Panc1 (cell line): Measurements from ENCODE around the gene BEGAIN.

Experiments
- POLR2AphosphoS5 ChIP-seq: IDR thresholded peaks from 2 replicates; pipeline ENCODE4 v1.6.1; 2012; ENCODE audit warnings: mild to moderate bottlenecking, low read depth, low read length, moderate library complexity
- TF ChIP-seq, protein P1 (sequence below): fragments of 450-650 bp; IDR thresholded peaks from 2 replicates; pipeline ENCODE4 v1.5.1; 2017; ENCODE audit warnings: mild to moderate bottlenecking
- TF ChIP-seq, protein P2 (sequence below), 2 experiments: IDR thresholded peaks; 2 replicates each; pipeline ENCODE4 v1.6.1; 2011 to 2012; ENCODE audit warnings: low read depth in 2 of 2, control low read depth in 1 of 2, low read length in 1 of 2, mild to moderate bottlenecking in 1 of 2, moderate library complexity in 1 of 2; ENCODE audit not compliant: insufficient read depth in 1 of 2

DNA sequence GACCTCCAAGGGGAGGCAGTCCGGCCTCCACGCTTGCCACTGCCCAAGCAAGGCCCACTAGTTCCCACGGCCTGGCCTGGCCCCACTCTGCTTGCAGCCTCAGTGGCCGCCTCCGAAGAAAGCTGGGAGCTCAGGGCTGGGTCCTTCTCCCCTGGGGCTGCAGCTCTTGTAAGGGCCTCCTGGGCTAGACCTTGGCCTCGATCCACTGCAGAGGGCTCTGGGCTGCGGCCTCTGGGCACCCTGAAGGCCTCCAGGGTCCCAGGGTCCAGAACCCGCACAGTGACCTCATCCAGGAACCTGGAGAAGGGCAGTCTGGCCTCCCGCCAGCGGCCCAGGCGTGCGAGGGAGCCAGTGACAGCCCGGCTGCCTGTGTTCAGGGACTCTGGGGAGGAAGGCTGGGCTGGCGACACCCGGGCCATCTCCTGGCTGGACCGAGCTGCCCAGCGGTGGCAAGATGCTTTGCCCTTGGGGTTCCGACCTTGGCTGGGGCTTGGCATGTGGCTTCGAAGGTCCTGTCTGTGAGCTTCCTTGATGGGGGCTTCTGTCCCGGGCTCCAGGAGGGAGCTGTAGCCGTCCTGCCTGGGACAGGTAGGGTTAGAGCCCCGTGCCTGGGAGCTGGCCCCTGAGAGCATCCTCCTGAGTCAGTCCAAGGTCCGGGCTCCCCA, 9.8 kb downstream of the BEGAIN start:
- TF ChIP-seq, protein P1, sequence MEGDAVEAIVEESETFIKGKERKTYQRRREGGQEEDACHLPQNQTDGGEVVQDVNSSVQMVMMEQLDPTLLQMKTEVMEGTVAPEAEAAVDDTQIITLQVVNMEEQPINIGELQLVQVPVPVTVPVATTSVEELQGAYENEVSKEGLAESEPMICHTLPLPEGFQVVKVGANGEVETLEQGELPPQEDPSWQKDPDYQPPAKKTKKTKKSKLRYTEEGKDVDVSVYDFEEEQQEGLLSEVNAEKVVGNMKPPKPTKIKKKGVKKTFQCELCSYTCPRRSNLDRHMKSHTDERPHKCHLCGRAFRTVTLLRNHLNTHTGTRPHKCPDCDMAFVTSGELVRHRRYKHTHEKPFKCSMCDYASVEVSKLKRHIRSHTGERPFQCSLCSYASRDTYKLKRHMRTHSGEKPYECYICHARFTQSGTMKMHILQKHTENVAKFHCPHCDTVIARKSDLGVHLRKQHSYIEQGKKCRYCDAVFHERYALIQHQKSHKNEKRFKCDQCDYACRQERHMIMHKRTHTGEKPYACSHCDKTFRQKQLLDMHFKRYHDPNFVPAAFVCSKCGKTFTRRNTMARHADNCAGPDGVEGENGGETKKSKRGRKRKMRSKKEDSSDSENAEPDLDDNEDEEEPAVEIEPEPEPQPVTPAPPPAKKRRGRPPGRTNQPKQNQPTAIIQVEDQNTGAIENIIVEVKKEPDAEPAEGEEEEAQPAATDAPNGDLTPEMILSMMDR, result no peak
- no peak for TF ChIP-seq POLR2AphosphoS5
- TF ChIP-seq, protein P2, sequence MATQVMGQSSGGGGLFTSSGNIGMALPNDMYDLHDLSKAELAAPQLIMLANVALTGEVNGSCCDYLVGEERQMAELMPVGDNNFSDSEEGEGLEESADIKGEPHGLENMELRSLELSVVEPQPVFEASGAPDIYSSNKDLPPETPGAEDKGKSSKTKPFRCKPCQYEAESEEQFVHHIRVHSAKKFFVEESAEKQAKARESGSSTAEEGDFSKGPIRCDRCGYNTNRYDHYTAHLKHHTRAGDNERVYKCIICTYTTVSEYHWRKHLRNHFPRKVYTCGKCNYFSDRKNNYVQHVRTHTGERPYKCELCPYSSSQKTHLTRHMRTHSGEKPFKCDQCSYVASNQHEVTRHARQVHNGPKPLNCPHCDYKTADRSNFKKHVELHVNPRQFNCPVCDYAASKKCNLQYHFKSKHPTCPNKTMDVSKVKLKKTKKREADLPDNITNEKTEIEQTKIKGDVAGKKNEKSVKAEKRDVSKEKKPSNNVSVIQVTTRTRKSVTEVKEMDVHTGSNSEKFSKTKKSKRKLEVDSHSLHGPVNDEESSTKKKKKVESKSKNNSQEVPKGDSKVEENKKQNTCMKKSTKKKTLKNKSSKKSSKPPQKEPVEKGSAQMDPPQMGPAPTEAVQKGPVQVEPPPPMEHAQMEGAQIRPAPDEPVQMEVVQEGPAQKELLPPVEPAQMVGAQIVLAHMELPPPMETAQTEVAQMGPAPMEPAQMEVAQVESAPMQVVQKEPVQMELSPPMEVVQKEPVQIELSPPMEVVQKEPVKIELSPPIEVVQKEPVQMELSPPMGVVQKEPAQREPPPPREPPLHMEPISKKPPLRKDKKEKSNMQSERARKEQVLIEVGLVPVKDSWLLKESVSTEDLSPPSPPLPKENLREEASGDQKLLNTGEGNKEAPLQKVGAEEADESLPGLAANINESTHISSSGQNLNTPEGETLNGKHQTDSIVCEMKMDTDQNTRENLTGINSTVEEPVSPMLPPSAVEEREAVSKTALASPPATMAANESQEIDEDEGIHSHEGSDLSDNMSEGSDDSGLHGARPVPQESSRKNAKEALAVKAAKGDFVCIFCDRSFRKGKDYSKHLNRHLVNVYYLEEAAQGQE (IDR thresholded peaks at IDR 0.05; ENCODE audit: insufficient read depth in 1 of 2, low read depth in 2 of 2, low read length in 1 of 2), result no peak
